GM19463 (cell line): ENCODE data around the gene MFSD12.
"Not testable (repeated sequence)": the region's sequence is repeated elsewhere in the genome, so short reads cannot be mapped to it uniquely, and the experiment has no call there.

Source experiments
- ATAC-seq: cut with Tn5 transposase; IDR thresholded peaks from one replicate; pipeline ENCODE4 v1.9.1; 2021; ENCODE audit warnings: mild to moderate bottlenecking, moderate library complexity; ENCODE audit not compliant: unreplicated experiment

The MFSD12 gene

DNA sequence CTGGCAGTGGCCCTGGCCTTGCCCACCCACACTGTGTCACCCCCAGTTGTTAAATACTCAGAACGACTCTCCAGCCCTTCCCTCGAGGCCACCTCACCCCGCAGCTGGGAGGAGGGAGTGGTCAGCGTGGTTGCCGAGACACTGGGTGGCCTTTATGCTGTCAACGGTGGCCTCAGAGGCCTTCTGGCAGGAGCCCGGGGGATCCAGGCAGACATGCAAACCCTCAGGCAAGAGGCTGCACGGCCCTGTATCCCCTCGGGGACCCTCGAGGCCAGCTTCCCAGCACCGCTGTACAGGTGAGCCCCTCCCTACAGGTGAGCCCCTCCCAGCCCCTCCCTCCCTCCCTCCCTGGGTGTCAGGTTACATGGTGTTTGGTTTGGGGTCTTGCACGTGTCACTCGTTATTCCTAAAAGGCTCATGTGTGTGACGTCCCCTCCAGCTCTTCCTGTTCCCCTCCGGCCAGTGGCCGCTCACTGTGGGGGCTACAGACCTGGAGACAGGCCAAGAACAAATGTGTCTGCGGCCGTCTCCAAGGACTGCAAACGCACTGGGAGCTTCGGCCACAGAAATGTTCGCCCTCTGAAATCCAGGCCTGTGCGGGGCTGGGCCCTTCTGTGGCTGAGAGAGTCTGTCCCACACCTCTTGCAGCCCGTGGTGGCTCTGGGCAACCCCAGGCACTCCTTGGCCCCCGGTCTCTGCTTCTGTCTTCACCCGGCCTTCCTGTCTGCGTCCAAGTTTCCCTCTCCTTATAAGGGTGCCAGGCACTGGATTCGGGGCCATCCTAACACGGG, 18.2 kb downstream of the MFSD12 start, which contains the start of gene TEKTIP1:
Gene TEKTIP1 (plus strand): TSS at position 210 of the 791 bp plus-strand sequence. CDS start 4 bp downstream, at position 214.
- no peak for ATAC-seq

DNA sequence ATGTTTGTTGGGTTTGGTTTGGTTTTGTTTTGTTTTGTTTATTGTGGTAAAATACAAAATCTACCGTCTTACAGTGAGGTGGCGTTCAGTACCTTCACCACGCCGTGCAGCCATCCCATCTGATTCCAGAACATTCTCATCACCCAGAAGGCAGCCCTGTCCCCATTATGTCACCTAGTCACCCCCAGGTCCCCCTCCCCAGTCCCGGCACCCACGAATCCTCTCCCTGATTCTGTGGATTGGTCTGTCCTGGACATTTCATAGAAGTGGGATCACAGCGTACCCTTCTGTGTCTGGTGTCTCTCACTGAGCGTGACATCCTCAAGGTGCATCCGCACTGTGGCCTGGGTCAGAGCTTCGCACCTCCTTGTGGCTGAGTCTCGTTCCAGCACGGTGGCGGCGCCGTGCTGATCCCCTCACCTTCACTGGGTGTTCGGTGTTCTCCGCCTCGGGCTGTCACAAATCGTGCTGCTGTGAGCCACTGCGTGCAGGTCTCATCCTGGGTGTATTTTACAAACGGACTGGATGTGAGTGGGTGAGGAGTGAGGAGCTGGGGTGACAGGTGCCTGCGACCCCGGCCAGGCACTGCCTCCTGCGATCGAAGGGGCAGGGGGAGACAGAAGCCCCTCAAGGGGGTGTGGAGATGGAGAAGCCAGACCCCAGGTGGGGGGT, 19.0 kb downstream of the MFSD12 start:
- ATAC-seq = no peak

DNA sequence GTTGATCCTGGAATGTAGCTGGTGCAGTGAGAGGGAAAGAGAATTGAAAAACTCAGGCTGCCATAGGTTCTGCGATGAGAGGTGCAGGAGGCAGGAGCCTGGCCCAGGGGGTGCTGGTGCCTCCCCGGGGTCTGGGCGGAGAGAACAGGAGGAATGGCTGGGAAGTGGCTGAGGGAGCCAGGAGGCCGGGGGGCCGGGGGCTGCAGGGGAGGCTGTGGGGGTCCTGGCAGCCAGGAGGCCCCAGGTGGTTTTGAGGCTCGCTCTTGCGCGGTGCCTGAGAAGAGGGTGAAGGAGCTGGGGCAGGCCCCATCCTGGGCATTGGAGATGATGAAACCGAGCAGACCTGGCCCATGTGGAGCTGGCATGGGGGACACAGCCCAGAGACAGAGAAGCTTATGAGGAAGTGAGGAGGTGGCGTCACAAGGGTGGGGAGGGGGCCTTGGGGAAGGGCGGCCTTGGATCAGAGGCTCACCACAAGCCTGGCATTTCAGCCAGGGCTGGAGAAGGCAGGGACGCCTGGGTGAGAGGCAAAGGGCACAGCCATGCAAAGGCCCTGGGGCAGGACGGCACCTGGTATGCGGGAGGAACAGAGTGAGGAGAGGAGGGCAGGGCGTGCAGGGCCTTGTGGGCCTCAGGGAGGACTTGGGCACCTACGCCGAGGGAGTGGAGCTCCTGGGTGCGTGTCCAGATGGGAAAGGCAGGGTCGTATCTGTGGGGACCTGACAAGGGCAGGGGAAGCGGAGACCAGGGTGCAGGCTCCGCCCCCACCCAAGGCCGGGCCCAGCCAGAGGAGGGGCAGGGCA, 19.7 kb downstream of the MFSD12 start:
- no peak for ATAC-seq

DNA sequence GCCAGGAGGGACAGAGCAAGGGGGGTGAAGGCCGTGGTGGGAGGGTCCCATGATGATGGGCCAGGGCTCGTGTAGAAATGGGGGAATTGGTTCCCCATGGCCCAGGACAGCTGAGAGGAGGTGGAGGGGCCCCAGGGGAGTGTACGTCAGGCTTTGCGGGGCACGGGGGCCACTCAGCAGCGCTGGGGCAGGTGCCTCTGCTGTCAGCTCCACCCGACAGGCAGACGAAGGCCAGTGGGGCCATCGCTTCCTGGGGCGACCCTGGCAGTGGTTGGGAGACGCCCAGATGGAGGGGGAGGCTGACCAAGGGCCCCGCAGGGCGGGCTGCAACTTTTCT, 20.3 kb downstream of the MFSD12 start:
- ATAC-seq = no peak

DNA sequence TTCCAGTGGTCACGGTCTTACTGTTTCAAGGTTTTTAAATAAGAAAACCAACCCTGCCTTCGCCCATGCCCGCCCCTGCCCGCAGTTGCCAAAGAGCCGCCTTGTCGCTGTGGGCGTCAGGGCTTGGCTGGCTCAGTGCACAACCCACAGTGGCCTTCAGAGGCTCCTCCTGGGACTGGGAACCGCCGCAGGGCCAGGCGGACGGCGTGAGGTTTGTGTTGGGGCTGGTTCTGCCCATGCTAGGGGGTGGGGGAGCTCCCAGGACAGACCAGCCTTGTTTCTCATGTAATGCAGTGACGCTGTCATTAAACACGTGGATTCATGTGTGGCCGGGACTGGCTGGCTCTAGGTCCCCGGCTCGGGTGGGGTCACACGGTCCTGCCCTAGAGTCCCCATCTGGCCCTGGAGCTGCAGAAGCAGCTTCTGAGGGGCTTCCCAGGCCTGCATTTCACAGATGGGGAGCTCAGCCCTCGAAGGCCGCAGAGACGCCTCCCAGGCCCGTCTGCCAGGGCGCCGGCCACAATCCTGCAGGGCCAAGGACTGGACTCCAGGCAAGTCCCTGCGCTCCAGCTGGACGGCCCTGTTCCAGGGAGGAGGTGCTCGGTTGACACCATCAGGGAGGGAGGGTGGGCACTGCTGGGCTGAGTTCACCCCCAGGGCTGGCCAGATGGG, 20.8 kb downstream of the MFSD12 start:
- ATAC-seq = no peak

DNA sequence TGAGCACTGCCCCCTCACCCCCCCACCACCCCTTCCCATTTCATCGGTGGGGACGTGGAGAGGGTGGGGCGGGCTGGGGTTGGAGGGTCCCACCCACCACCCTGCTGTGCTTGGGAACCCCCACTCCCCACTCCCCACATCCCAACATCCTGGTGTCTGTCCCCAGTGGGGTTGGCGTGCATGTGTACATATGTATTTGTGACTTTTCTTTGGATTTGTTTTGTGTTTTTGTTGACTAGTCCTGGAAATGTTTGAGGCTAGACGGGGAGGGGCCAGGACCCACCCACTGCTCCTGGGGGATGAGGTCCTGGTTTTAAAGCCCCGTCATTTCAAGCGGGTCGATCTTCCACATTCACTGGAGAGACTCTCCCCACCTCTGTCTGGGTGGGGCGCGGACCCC, 21.4 kb downstream of the MFSD12 start:
- ATAC-seq = no peak

DNA sequence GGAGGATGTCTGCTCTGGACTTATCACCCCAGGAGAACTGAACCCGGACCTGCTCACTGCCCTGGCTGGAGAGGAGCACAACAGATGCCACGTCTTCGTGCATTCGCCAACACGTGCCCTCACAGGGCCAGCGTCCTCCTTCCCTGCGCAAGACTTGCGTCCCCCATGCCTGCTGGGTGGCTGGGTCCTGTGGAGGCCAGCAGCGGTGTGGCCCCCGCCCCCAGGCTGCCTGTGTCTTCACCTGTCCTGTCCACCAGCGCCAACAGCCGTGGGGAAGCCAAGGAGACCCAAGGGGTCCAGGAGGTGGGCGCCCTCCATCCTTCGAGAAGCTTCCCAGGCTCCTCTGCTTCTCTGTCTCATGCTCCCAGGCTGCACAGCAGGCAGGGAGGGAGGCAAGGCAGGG, 21.8 kb downstream of the MFSD12 start:
- no peak for ATAC-seq

DNA sequence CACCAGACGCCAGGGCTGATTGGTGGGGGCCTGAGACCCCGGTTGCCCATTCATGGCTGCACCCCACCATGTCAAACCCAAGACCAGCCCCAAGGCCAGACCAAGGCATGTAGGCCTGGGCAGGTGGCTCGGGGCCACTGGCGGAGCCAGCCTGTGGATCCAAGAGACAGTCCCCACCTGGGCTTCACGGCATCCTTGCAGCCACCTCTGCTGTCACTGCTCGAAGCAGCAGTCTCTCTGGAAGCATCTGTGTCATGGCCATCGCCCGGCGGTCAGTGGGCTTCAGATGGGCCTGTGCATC, 22.2 kb downstream of the MFSD12 start:
- no peak for ATAC-seq

DNA sequence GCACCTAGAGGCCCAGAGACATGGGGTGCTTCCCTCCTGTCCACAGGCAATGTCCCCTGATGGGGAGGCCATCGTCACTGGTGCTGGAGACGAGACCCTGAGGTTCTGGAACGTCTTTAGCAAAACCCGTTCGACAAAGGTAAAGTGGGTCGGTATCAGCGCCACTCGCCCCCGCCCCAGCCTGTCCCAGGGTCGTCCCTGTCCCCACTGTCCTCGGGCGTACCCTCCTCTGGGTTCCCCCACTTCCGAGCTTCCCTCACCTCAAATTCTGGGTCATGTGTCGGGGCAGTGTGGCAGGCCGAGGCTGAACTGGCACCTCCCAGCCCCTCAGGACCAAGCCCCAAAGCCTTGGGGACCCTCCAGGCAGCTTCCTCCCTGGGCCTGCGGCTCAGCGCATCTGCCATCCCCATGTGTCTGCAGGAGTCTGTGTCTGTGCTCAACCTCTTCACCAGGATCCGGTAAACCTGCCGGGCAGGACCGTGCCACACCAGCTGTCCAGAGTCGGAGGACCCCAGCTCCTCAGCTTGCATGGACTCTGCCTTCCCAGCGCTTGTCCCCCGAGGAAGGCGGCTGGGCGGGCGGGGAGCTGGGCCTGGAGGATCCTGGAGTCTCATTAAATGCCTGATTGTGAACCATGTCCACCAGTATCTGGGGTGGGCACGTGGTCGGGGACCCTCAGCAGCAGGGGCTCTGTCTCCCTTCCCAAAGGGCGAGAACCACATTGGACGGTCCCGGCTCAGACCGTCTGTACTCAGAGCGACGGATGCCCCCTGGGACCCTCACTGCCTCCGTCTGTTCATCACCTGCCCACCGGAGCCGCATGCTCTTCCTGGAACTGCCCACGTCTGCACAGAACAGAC, 22.8 kb downstream of the MFSD12 start:
- no peak for ATAC-seq

DNA sequence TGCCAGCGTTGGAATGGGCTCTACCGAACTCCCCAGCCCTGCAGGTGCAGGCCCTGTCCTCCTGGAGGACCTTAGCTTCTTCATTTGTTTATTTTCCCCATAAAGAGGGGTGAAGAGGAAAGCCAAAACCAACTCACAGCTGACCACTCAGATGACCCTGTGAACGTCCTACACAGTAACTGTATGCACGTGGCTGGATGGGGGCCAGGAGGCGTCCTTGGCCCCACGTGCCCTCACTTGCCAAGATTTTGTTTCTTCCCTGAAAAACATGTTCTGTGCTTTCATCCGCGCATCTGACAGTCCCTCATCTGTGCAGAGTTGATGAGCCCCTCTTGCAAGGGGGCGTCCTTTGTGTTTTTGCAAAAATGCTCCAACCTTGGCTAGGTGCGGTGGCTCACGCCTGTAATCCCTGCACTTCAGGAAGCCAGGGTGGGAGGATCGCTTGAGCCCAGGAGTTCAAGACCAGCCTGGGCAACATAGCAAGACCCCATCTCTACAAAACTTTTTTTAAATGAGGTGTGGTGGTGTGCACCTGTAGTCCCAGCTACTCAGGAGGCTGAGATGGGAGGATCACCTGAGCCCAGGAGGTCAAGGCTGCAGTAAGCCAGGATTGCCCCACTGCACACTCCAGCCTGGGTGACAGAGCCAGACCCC, 23.7 kb downstream of the MFSD12 start:
- ATAC-seq = no peak

DNA sequence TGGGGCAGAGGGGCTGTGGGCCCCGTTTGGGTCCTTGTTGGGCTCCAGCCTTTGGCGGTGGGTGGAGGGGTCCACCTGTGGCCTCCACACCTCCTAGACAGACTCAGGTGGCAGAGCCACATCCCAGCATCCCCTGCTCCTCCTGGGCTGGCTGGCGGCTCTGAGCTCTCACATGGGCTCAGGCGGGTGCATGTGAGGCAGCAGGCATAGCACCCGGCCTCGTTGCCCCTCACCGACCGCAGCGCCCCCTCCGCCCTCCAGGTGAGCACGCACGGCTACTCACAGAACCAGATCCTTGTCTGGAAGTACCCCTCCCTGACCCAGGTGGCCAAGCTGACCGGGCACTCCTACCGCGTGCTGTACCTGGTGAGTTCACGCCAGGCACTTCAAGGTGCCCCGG, 24.4 kb downstream of the MFSD12 start:
- ATAC-seq = no peak

DNA sequence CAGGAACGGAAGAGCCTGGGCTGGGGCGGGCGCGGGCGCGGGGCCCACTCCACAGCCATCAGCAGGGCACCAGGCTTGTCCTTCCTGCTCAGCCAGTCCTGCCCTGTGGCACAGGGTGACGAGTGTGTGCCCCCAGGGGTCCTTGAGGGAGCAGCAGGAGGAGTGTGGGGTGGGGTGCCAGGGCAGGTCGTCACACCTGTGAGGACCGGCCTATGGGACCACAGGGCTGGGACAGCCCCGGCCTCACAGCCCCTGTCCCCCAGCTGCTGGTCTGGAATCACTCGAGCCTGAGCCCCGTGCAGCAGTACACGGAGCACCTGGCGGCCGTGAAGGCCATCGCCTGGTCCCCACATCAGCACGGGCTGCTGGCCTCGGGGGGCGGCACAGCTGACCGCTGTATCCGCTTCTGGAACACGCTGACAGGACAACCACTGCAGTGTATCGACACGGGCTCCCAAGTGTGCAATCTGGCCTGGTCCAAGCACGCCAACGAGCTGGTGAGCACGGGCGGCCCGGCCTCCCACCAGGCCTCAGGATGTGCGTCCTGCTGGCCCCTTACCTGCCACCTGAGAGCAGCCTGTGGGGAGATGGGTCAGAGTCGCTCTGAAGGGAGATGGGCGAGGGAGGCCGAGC, 25.1 kb downstream of the MFSD12 start:
- ATAC-seq = no peak

DNA sequence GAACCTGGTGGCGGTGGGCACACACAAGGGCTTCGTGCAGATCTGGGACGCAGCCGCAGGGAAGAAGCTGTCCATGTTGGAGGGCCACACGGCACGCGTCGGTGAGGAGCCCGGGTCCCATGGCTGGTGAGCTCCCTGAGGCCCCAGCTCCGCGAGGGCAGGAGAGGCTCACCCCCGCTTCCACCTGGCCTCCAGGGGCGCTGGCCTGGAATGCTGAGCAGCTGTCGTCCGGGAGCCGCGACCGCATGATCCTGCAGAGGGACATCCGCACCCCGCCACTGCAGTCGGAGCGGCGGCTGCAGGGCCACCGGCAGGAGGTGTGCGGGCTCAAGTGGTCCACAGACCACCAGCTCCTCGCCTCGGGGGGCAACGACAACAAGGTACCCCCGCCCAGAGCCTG, 25.7 kb downstream of the MFSD12 start:
- no peak for ATAC-seq

DNA sequence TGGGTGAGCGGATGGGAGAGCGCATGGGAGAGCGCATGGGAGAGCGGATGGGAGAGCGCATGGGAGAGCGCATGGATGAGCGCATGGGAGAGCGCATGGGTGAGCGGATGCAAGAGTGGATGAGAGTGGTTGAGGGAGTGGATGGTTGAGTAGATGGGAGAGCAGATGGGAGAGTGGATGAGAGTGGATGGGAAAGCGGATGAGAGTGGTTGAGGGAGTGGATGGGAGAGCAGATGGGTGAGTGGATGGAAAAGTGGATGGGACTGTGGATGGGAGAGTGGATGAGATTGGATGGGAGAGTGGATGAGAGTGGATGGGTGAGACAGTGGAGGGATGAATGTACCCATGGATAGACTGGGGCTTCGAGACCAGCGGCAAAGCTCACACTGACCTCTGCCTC, 27.0 kb downstream of the MFSD12 start:
- no peak for ATAC-seq

DNA sequence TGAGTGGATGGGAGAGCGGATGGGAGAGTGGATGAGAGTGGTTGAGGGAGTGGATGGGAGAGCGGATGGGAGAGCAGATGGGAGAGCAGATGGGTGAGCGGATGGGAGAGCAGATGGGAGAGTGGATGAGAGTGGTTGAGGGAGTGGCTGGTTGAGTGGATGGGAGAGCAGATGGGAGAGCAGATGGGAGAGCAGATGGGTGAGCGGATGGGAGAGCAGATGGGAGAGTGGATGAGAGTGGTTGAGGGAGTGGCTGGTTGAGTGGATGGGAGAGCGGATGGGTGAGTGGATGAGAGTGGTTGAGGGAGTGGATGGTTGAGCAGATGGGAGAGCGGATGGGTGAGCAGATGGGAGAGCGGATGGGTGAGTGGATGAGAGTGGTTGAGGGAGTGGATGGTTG, 28.1 kb downstream of the MFSD12 start:
- not testable (repeated sequence) for ATAC-seq

DNA sequence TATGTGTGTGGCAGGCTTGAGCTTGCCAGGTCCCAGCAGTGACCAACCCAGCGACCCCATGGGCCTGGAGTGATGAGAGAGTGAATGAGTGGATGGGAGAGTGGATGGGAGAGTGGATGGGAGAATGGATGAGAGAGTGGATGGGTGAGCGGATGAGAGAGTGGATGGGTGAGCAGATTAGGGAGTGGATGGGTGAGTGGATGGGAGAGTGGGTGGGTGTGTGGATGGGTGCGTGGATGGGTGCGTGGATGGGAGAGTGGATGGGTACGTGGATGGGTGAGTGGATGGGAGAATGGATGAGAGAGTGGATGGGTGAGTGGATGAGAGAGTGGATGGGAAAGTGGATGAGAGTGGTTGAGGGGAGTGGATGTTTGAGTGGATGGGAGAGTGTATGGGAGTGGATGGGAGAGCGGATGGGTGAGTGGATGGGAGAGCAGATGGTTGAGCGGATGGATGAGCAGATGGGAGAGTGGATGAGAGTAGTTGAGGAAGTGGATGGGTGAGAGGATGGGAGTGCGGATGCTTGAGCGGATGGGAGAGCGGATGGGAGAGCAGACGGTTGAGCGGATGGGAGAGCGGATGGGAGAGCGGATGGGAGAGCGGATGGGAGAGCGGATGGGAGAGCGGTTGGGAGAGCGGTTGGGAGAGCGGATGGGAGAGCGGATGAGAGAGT, 28.7 kb downstream of the MFSD12 start:
- no peak for ATAC-seq

DNA sequence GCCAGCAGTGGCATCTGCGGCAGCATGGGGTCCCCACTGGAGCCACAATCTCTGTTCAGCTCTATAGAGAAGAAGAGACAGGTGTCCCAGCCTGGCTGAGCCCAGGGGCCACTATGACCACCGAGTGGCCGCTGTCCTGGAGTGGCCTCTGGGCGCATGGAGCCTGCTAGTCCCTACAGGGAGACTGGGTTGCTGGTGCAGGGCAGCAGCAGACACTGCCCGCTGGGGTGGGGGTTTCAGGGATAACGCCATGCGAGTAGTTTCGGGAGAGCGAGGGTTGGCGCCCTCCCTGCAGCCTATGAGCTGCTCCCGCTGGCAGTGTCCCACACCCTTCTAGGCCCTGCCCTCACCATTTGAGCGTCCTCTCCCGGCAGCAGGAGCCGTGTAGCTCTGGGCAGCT, 29.3 kb downstream of the MFSD12 start:
- ATAC-seq = no peak

DNA sequence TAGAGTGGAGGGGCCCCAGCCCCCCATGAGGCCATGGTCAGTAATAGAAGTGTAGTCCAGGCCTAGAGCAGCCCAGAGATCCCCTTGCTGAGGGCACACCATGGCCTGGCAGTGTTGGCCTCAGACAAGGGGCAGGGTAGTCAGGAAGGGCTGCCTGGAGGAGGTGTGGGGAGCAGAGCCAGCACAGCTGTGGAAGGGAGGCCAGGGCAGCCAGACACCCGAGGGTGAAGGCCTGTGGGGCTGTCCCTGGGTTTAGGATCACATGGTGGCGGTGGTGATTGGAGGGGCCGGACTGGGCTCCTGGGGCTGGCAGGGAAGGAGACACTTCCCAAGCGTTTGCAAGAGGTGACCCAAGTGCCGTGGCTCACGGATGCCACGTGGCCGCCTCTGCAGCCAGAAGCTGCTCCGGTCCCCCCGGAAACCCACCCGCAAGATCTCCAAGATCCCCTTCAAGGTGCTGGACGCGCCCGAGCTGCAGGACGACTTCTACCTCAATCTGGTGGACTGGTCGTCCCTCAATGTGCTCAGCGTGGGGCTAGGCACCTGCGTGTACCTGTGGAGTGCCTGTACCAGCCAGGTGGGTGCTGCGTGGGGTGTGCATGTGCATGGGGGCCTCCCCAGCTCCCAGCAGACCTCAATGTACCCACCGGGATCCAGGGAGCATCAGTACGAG, 30.0 kb downstream of the MFSD12 start:
- ATAC-seq = no peak
